ENCODE data around the gene PPIF.

The PPIF gene

GRCh38 chr10:79392506-79393176 is 45.4 kb downstream of the PPIF start:
- peaks cover 4% of the 10 kb centered on the region for H3K27me3 ChIP-seq
- TF ChIP-seq CTCF (IDR thresholded peaks at IDR 0.05): no peak
- no peaks in the 10 kb centered on the region for H3K9me3 ChIP-seq
- H3K27ac ChIP-seq: no peak overlapping the region
- no peaks in the 10 kb centered on the region for H3K36me3 ChIP-seq
- H3K4me3 ChIP-seq (ENCODE audit: low read depth in 1 of 2, low read length in 1 of 2): no peak overlapping the region
- H3K4me1 ChIP-seq (ENCODE audit: control insufficient read depth in 1 of 2, insufficient read depth in 1 of 2, low read depth in 1 of 2, low read length in 1 of 2): no peaks in the 10 kb centered on the region

GRCh38 chr10:79393221-79393923 is 46.1 kb downstream of the PPIF start:
- H3K27ac ChIP-seq: no peak overlapping the region
- no peak overlapping the region for H3K4me3 ChIP-seq (ENCODE audit: low read depth in 1 of 2, low read length in 1 of 2)
- no peak for TF ChIP-seq CTCF (IDR thresholded peaks at IDR 0.05)
- no peaks in the 10 kb centered on the region for H3K9me3 ChIP-seq
- no peaks in the 10 kb centered on the region for H3K4me1 ChIP-seq (ENCODE audit: control insufficient read depth in 1 of 2, insufficient read depth in 1 of 2, low read depth in 1 of 2, low read length in 1 of 2)
- H3K27me3 ChIP-seq: peaks cover 10% of the 10 kb centered on the region
- no peaks in the 10 kb centered on the region for H3K36me3 ChIP-seq

- no peak for TF ChIP-seq CTCF (IDR thresholded peaks at IDR 0.05)
- no peaks in the 10 kb centered on the region for H3K36me3 ChIP-seq
- H3K27ac ChIP-seq: no peak overlapping the region
- H3K9me3 ChIP-seq: no peaks in the 10 kb centered on the region
- no peaks in the 10 kb centered on the region for H3K4me1 ChIP-seq (ENCODE audit: control insufficient read depth in 1 of 2, insufficient read depth in 1 of 2, low read depth in 1 of 2, low read length in 1 of 2)
- H3K27me3 ChIP-seq: peaks cover 17% of the 10 kb centered on the region
- no peak overlapping the region for H3K4me3 ChIP-seq (ENCODE audit: low read depth in 1 of 2, low read length in 1 of 2)
These were observed 46.8 kb downstream of the PPIF start for GRCh38 chr10:79393924-79394610.

GRCh38 chr10:79394664-79395063 is 47.4 kb downstream of the PPIF start:
- no peak overlapping the region for H3K4me3 ChIP-seq (ENCODE audit: low read depth in 1 of 2, low read length in 1 of 2)
- H3K27me3 ChIP-seq: peaks cover 23% of the 10 kb centered on the region
- no peak for TF ChIP-seq CTCF (IDR thresholded peaks at IDR 0.05)
- H3K4me1 ChIP-seq (ENCODE audit: control insufficient read depth in 1 of 2, insufficient read depth in 1 of 2, low read depth in 1 of 2, low read length in 1 of 2): no peaks in the 10 kb centered on the region
- no peak overlapping the region for H3K27ac ChIP-seq
- no peaks in the 10 kb centered on the region for H3K36me3 ChIP-seq
- no peaks in the 10 kb centered on the region for H3K9me3 ChIP-seq

GRCh38 chr10:79396520-79396919 is 49.3 kb downstream of the PPIF start:
- H3K4me1 ChIP-seq (ENCODE audit: control insufficient read depth in 1 of 2, insufficient read depth in 1 of 2, low read depth in 1 of 2, low read length in 1 of 2): no peaks in the 10 kb centered on the region
- no peak overlapping the region for H3K4me3 ChIP-seq (ENCODE audit: low read depth in 1 of 2, low read length in 1 of 2)
- TF ChIP-seq CTCF (IDR thresholded peaks at IDR 0.05): no peak
- no peaks in the 10 kb centered on the region for H3K9me3 ChIP-seq
- H3K27me3 ChIP-seq: peaks cover 39% of the 10 kb centered on the region
- no peaks in the 10 kb centered on the region for H3K36me3 ChIP-seq
- no peak overlapping the region for H3K27ac ChIP-seq

Data from neutrophil (primary cell).